H1 (cell line): ENCODE measurements around the gene RNU6-9. TPM values are rescaled to one million over a fixed set of nuclear protein-coding genes. Genes with fewer than 3 reads are reported as not detected.
A peak's percentile ranks its signal among the peaks of the same experiment; 100 is the strongest.

Experiments used
- CTCF ChIA-PET: fragments of 300-600 bp; sonication (Branson Sonifier 250); formaldehyde crosslinking; loops from one replicate; lab custom pipeline; 2021; ENCODE audit not compliant: partially characterized antibody; lab: Charles Lee
- POLR2A ChIA-PET: fragments of 300-600 bp; sonication (Branson Sonifier 250); formaldehyde crosslinking; loops from one replicate; lab custom pipeline; 2021; ENCODE audit warnings: inconsistent platforms; ENCODE audit not compliant: partially characterized antibody; lab: Charles Lee
- DNase-seq, 2 experiments: peaks; one replicate each; pipeline versions ENCODE4 v3.0.0 to v3.0.0-alpha.2; 2010 to 2022; ENCODE audit warnings: low spot score in 2 of 2, low read depth in 1 of 2, mixed read lengths in 1 of 2
- FAIRE-seq: peaks from 2 replicates; lab custom pipeline; 2011; peaks lifted over from hg19 to GRCh38; lab: Jason Lieb, UNC
- H2AFZ ChIP-seq: 2 replicates; pipeline ENCODE4 v1.8.1; 2012; ENCODE audit warnings: low read length, inconsistent platforms
- H2AK5ac ChIP-seq: 2 replicates; pipeline ENCODE4 v1.6.1; 2013; ENCODE audit warnings: low read depth, low read length
- H2BK120ac ChIP-seq: replicated peaks from 2 replicates; pipeline ENCODE3; 2013; ENCODE audit warnings: low read depth, low read length, inconsistent platforms
- H2BK12ac ChIP-seq: 2 replicates; pipeline ENCODE4 v1.6.1; 2013; ENCODE audit warnings: low read depth, low read length
- H2BK15ac ChIP-seq: 2 replicates; pipeline ENCODE4 v1.6.1; 2013; ENCODE audit warnings: low read length
- H2BK20ac ChIP-seq: 2 replicates; pipeline ENCODE4 v1.6.1; 2013; ENCODE audit warnings: low read length
- H2BK5ac ChIP-seq: 2 replicates; pipeline ENCODE4 v1.6.1; 2013; ENCODE audit warnings: low read depth, low read length
- H3K14ac ChIP-seq: 2 replicates; pipeline ENCODE4 v1.6.1; 2013; ENCODE audit warnings: inconsistent platforms; ENCODE audit not compliant: insufficient read length
- H3K18ac ChIP-seq: 2 replicates; pipeline ENCODE4 v1.6.1; 2013; ENCODE audit warnings: low read length; ENCODE audit errors: extremely low read depth
- H3K23ac ChIP-seq: 2 replicates; pipeline ENCODE4 v1.6.1; 2013; ENCODE audit warnings: inconsistent platforms; ENCODE audit not compliant: insufficient read length
- H3K23me2 ChIP-seq: 2 replicates; pipeline ENCODE4 v1.6.1; 2013; ENCODE audit warnings: low read depth, low read length
- H3K27ac ChIP-seq: 2 replicates; pipeline ENCODE4 v1.6.1; 2011; ENCODE audit warnings: low read depth, low read length, inconsistent platforms
- H3K27me3 ChIP-seq, 4 experiments: replicated peaks in 1 of 4; 1 replicate in 1 of 4; 2 replicates in 3 of 4; pipeline versions ENCODE4 v1.6.1 to v1.8.1; 2011 to 2013; ENCODE audit warnings: low read length in 3 of 4, mild to moderate bottlenecking in 3 of 4, inconsistent platforms in 2 of 4, mixed read lengths in 2 of 4, moderate library complexity in 1 of 4; ENCODE audit not compliant: control insufficient read depth in 3 of 4, insufficient read depth in 3 of 4; ENCODE audit errors: extremely low read depth in 1 of 4
- H3K36me3 ChIP-seq, 4 experiments: 2 replicates each; pipeline versions ENCODE4 v1.6.1 to v1.8.1; 2011 to 2013; ENCODE audit warnings: mild to moderate bottlenecking in 4 of 4, low read length in 3 of 4, moderate library complexity in 2 of 4, control low read depth in 1 of 4, inconsistent platforms in 1 of 4; ENCODE audit not compliant: insufficient read depth in 4 of 4, control insufficient read depth in 2 of 4
- H3K4ac ChIP-seq: replicated peaks from 2 replicates; pipeline ENCODE3; 2013; ENCODE audit warnings: low read length, low read depth, mixed read lengths, inconsistent platforms; ENCODE audit not compliant: insufficient read length
- H3K4me1 ChIP-seq, 4 experiments: replicated peaks in 1 of 4; 1 replicate in 1 of 4; 2 replicates in 3 of 4; pipeline versions ENCODE4 v1.6.1 to v1.8.1; 2011 to 2013; ENCODE audit warnings: low read length in 3 of 4, inconsistent platforms in 2 of 4, mixed read lengths in 1 of 4; ENCODE audit not compliant: insufficient read depth in 4 of 4, control insufficient read depth in 3 of 4
- H3K4me2 ChIP-seq, 2 experiments: 2 replicates each; pipeline versions ENCODE4 v1.6.1 to v1.8.1; 2011 to 2013; ENCODE audit warnings: low read depth in 2 of 2, low read length in 2 of 2, control low read depth in 1 of 2, inconsistent platforms in 1 of 2, mild to moderate bottlenecking in 1 of 2; ENCODE audit not compliant: insufficient read depth in 1 of 2
- H3K4me3 ChIP-seq, 4 experiments: fragments of 200-600, 300-600 bp in 1 of 4; sonication (generic), shearing (Covaris generic), sonication (Bioruptor Twin) in 1 of 4; 2 replicates each; pipeline versions ENCODE4 v1.5.1 to v1.8.1; 2011 to 2016; ENCODE audit warnings: low read length in 4 of 4, low read depth in 3 of 4, control low read depth in 2 of 4, inconsistent platforms in 2 of 4, mild to moderate bottlenecking in 2 of 4, mixed read lengths in 1 of 4, moderate library complexity in 1 of 4; ENCODE audit not compliant: insufficient read depth in 2 of 4; ENCODE audit errors: extremely low read depth in 1 of 4
- H3K56ac ChIP-seq: replicated peaks from 2 replicates; pipeline ENCODE3; 2013; ENCODE audit warnings: low read depth, mild to moderate bottlenecking, mixed read lengths, low read length, inconsistent platforms; ENCODE audit not compliant: insufficient read length
- H3K79me1 ChIP-seq: 2 replicates; pipeline ENCODE4 v1.6.1; 2013; ENCODE audit warnings: low read depth, low read length, control low read depth
- H3K79me2 ChIP-seq, 2 experiments: 2 replicates each; pipeline versions ENCODE4 v1.6.1 to v1.8.1; 2012 to 2013; ENCODE audit warnings: low read length in 2 of 2, mild to moderate bottlenecking in 2 of 2, inconsistent platforms in 1 of 2; ENCODE audit not compliant: insufficient read depth in 2 of 2, control insufficient read depth in 1 of 2
- H3K9ac ChIP-seq, 4 experiments: replicated peaks in 1 of 4; 1 replicate in 1 of 4; 2 replicates in 3 of 4; pipeline versions ENCODE4 v1.6.1 to v1.8.1; 2011 to 2013; ENCODE audit warnings: low read depth in 3 of 4, low read length in 3 of 4, control low read depth in 2 of 4, mild to moderate bottlenecking in 2 of 4, moderate library complexity in 2 of 4, inconsistent platforms in 1 of 4; ENCODE audit errors: extremely low read depth in 1 of 4
- H3K9me3 ChIP-seq, 2 experiments: 2 replicates each; pipeline versions ENCODE4 v1.6.1 to v1.8.1; 2012 to 2013; ENCODE audit warnings: mild to moderate bottlenecking in 2 of 2, moderate library complexity in 2 of 2, control low read depth in 1 of 2, inconsistent platforms in 1 of 2, low read depth in 1 of 2, low read length in 1 of 2, mixed read lengths in 1 of 2; ENCODE audit not compliant: insufficient read depth in 2 of 2
- H4K20me1 ChIP-seq, 2 experiments: replicated peaks in 1 of 2; 2 replicates each; pipeline versions ENCODE3 to v1.8.1; 2011 to 2013; ENCODE audit warnings: inconsistent platforms in 2 of 2, low read length in 2 of 2, mild to moderate bottlenecking in 1 of 2; ENCODE audit not compliant: insufficient read depth in 2 of 2, control insufficient read depth in 1 of 2
- H4K5ac ChIP-seq: 2 replicates; pipeline ENCODE4 v1.6.1; 2013; ENCODE audit warnings: low read length, low read depth, mixed read lengths, inconsistent platforms; ENCODE audit not compliant: insufficient read length
- H4K8ac ChIP-seq: 2 replicates; pipeline ENCODE4 v1.8.0; 2013; ENCODE audit warnings: mild to moderate bottlenecking, moderate library complexity, low read length, inconsistent platforms; ENCODE audit not compliant: insufficient read depth; ENCODE audit errors: extremely low read depth
- H4K91ac ChIP-seq: replicated peaks from 2 replicates; pipeline ENCODE3; 2013; ENCODE audit warnings: low read length, mixed read lengths, inconsistent platforms; ENCODE audit not compliant: insufficient read length
- POLR2AphosphoS5 ChIP-seq: IDR thresholded peaks from 2 replicates; pipeline ENCODE4 v1.6.1; 2011; ENCODE audit warnings: low read depth, low read length
- SIN3A ChIP-seq, 2 experiments: IDR thresholded peaks in 1 of 2; conservative IDR thresholded peaks in 1 of 2; 2 replicates each; pipeline ENCODE4 v1.6.1; 2011 to 2012; ENCODE audit warnings: low read length in 2 of 2, improper control_type of control experiment in 1 of 2, low read depth in 1 of 2, mild to moderate bottlenecking in 1 of 2
- WGBS, 2 experiments: shearing (Covaris generic) in 1 of 2; methylation state at CpG; one replicate each; pipeline versions ENCODE4 v1.1.6 to v1.1.7; 2013 to 2015; ENCODE audit warnings: low lambda C conversion rate in 2 of 2, mixed read lengths in 2 of 2, inconsistent platforms in 1 of 2, low coverage in 1 of 2, missing lambda C conversion rate in 1 of 2; ENCODE audit not compliant: insufficient replicate concordance in 2 of 2, insufficient coverage in 1 of 2, insufficient read length in 1 of 2; ENCODE audit errors: extremely low coverage in 1 of 2, missing lambda C conversion rate in 1 of 2; 5-methylcytosine and 5-hydroxymethylcytosine counted together
- polyA plus RNA-seq, 7 experiments: library from polyadenylated mRNA; depleted of rRNA in 3 of 7; stranded (reverse) in 5 of 7; unstranded in 2 of 7; fragments of >200 nt in 5 of 7; fragments of 200-250 nt in 2 of 7; gene quantifications; 1 replicate in 5 of 7; 2 replicates in 1 of 7; 4 replicates in 1 of 7; pipeline versions ENCODE4 v1.2.1 to v1.2.3, GENCODE V29; 2011 to 2013; ENCODE audit warnings: missing spikeins in 2 of 7, mixed read lengths in 2 of 7
- total RNA-seq: library from RNA; stranded (reverse); fragmentation: NEBNext Ultra II Directional; extraction: Animal tissue kit (Norgen Biotek cat#: 25700); gene quantifications from 2 replicates; pipeline ENCODE4 v1.2.1, GENCODE V29; 2021

RNU6-9 gene
- total and polyA plus RNA-seq, 2 of the 8 experiments (the other 6 are each of a cell fraction or from before 2014, with no cell fraction given): not detected

DNA sequence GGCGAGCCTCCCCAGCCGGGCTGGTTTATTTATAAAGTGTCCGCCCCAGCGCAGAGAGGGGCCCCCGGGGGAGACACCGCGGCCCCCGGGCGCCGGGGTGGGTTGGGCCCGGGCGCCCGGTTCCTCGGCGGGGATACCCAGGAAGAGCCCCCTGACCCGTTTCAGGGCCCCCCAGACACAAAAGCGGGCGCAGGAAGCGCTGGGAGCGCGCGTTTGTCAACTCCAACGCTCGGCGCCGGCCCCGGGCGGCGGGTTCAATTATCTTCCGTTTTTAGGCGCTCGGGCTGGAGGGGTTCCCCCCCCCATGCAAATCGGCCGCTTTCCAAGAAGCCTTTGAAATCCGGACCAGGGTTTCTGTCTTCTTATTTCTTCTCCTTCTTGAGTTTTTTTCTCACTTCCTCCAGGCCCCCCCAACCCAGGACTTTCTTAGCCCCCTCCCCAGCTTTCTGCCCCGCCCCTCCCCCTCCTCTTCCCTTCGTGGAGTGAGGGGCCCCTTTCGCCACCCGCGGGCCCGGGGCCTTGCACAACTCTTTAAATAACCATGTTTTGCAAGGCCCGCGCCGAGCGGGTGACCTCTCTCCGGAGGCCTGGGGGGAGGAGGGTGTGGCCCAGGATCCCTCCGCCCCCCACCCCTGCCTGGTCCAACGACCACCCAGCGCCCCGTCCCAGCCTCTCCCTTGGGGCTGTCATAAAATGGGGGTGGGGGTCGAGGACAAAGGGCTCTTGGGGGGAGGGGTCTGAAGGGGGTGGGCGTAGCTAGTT, 33.5 kb downstream of the RNU6-9 start:
- TF ChIP-seq SIN3A (conservative IDR thresholded peaks at IDR 0.05 in 1 of 2, IDR thresholded peaks at IDR 0.05 in 1 of 2; ENCODE audit: low read depth in 1 of 2, low read length in 2 of 2) (0 out of 4 replicates have a peak, but pooled peaks of 1 of the 2 experiments have one; percentile 9), POLR2AphosphoS5 (no peak)
- DNase-seq (no peak), FAIRE-seq (no peak)
- Histone ChIP-seq H3K79me2 (peaks cover 0 to 19% of the 10 kb centered on the region in 2 experiments; a peak in 2 of 4 replicates), H3K79me1 (peaks cover 6% of the 10 kb centered on the region; the same call in 1 of the 2 replicates), H3K14ac (no peak overlapping the region), H3K4me2 (peak overlapping the region; percentile 63 to 71), H2AFZ (no peak overlapping the region), H3K27me3 (peaks cover 0 to 5% (median 0%) of the 10 kb centered on the region in 4 experiments; a peak in 1 of 7 replicates), H3K4me3 (peak overlapping the region; percentile 65 to 97 (median 76)), H2BK5ac (no peak overlapping the region), H2BK120ac (no peak overlapping the region), H3K9ac (no peak overlapping the region; a peak in 1 of 7 replicates), H3K9me3 (no peaks in the 10 kb centered on the region), H3K4ac (no peak overlapping the region), H3K4me1 (peaks cover 2 to 8% (median 6%) of the 10 kb centered on the region in 4 experiments), H3K36me3 (peaks cover 0 to 12% (median 6%) of the 10 kb centered on the region in 4 experiments; a peak in 2 of 8 replicates), H2BK20ac (no peak overlapping the region), H3K56ac (no peak overlapping the region), H3K18ac (no peak overlapping the region), H3K23ac (no peak overlapping the region), H4K8ac (no peak overlapping the region), H2BK15ac (no peak overlapping the region), H2BK12ac (no peak overlapping the region), H3K27ac (no peak overlapping the region), H4K91ac (no peak overlapping the region), H3K23me2 (peaks cover 6% of the 10 kb centered on the region), H4K20me1 (peaks cover 0 to 5% of the 10 kb centered on the region in 2 experiments), H2AK5ac (no peak overlapping the region), H4K5ac (no peak overlapping the region)
- WGBS, 2 experiments: 2% methylated on average over 38 of the region's 52 CpGs; no CpG with 5 or more reads in 1 of the 2 experiments
- CTCF ChIA-PET: interaction anchor here (0.6 to 1.5 kb wide), 4 partner anchors 36 to 341 kb away, joined by 3 to 5 read pairs (median 3); partner anchors contain the start of gene WDR18
- POLR2A ChIA-PET: interaction anchor here (0.8 to 1.3 kb wide), 2 partner anchors 27 to 51 kb away, joined by 3 to 4 read pairs; no protein-coding TSS in a partner anchor
